Esophagus squamous epithelium (tissue), 4 donors: ENCODE results near the gene PLA2G12B.
"Not testable (repeated sequence)": the region's sequence is repeated elsewhere in the genome, so short reads cannot be mapped to it uniquely, and the experiment has no call there.

Experiments
- CTCF ChIP-seq, 6 experiments: fragments of 450-650 bp in 4 of 6; fragments of 200-600 bp in 2 of 6; sonication (generic) in 2 of 6; IDR thresholded peaks; one replicate each; pipeline ENCODE4 v1.5.1; 2016 to 2019; ENCODE audit warnings: antibody characterized with exemption in 6 of 6, mild to moderate bottlenecking in 4 of 6, moderate library complexity in 4 of 6
- POLR2A ChIP-seq, 4 donors: fragments of 450-650 bp; IDR thresholded peaks; one replicate each; pipeline ENCODE4 v1.6.1; 2017; ENCODE audit warnings: antibody characterized with exemption in 4 of 4, mild to moderate bottlenecking in 4 of 4, moderate library complexity in 3 of 4

GRCh38 chr10:72921147-72921683 is 33.4 kb downstream of the PLA2G12B start:
- not testable (repeated sequence) for TF ChIP-seq CTCF, POLR2A (IDR thresholded peaks at IDR 0.05)
